K562 (cell line): ENCODE results near the gene B9D2. TPM values are rescaled to one million over a fixed set of nuclear protein-coding genes. Genes with fewer than 3 reads are reported as not detected.

Experiments used
- ATAC-seq: fragments of 200-7000 bp; cut with Tn5 transposase; 3 replicates; pipeline ENCODE4 v1.9.1; 2020; ENCODE audit warnings: moderate library complexity
- BruUV-seq: library from RNA; stranded (reverse); fragments of 400-500 nt; replicated peaks from 2 replicates; lab custom pipeline; 2021; lab: Mats Ljungman, UMichigan
- CTCF ChIA-PET: fragments of 300-600 bp; formaldehyde crosslinking; extraction: SDS; loops from one replicate; lab custom pipeline; 2021; ENCODE audit warnings: low intra/inter-chr PET ratio; lab: Yijun Ruan, JAX
- POLR2A ChIA-PET: fragments of 300-600, 350-650 bp; sonication (Branson Sonifier 250); formaldehyde crosslinking; extraction: SDS; loops from one replicate; lab custom pipeline; 2021; ENCODE audit warnings: antibody characterized with exemption, inconsistent platforms; lab: Yijun Ruan, JAX
- DNase-seq, 4 experiments: peaks; one replicate each; pipeline versions ENCODE4 v3.0.0 to v3.0.0-alpha.2; 2011 to 2018; ENCODE audit warnings: low spot score in 3 of 4, mixed read lengths in 3 of 4; ENCODE audit errors: extremely low read depth in 1 of 4
- FAIRE-seq: peaks from 2 replicates; lab custom pipeline; 2011; peaks lifted over from hg19 to GRCh38; lab: Jason Lieb, UNC
- H2AFZ ChIP-seq: 2 replicates; pipeline ENCODE4 v1.6.0; 2011; ENCODE audit warnings: low read depth, low read length, control low read depth, inconsistent platforms
- H3K27ac ChIP-seq: fragments of 200-600 bp; 3 replicates; pipeline ENCODE4 v1.8.0; 2011; ENCODE audit warnings: low read depth, mild to moderate bottlenecking, control low read depth, inconsistent platforms, low read length, moderate library complexity, mixed read lengths; ENCODE audit errors: extremely low read depth
- H3K27me3 ChIP-seq, 2 experiments: fragments of 300-600 bp in 1 of 2; 2 replicates in 1 of 2; 3 replicates in 1 of 2; pipeline versions ENCODE4 v1.6.0 to v1.8.0; 2011; ENCODE audit warnings: inconsistent platforms in 2 of 2, low read length in 2 of 2, mild to moderate bottlenecking in 1 of 2, mixed read lengths in 1 of 2, moderate library complexity in 1 of 2; ENCODE audit not compliant: control insufficient read depth in 2 of 2, insufficient read depth in 2 of 2
- H3K36me3 ChIP-seq: fragments of 300-600 bp; 3 replicates; pipeline ENCODE4 v1.8.0; 2011; ENCODE audit warnings: mild to moderate bottlenecking, low read length, inconsistent platforms; ENCODE audit not compliant: control insufficient read depth, insufficient read depth
- H3K4me1 ChIP-seq, 2 experiments: fragments of 200-600 bp in 1 of 2; replicated peaks in 1 of 2; 2 replicates in 1 of 2; 3 replicates in 1 of 2; pipeline versions ENCODE4 v1.5.1 to v1.8.0; 2011; ENCODE audit warnings: inconsistent platforms in 2 of 2, low read length in 2 of 2, mild to moderate bottlenecking in 1 of 2, mixed read lengths in 1 of 2, moderate library complexity in 1 of 2; ENCODE audit not compliant: control insufficient read depth in 2 of 2, insufficient read depth in 2 of 2
- H3K4me2 ChIP-seq: 2 replicates; pipeline ENCODE4 v1.6.1; 2011; ENCODE audit warnings: low read length, control low read depth, inconsistent platforms, mixed read lengths; ENCODE audit not compliant: insufficient read depth
- H3K4me3 ChIP-seq: fragments of 200-600 bp; sonication (generic), shearing (Covaris generic); 2 replicates; pipeline ENCODE4 v1.5.1; 2016; ENCODE audit warnings: control low read depth, inconsistent platforms
- H3K79me2 ChIP-seq: fragments of 200-600 bp; 3 replicates; pipeline ENCODE4 v1.8.0; 2011; ENCODE audit warnings: low read length, inconsistent platforms; ENCODE audit not compliant: control insufficient read depth, insufficient read depth
- H3K9ac ChIP-seq, 2 experiments: 2 replicates each; pipeline versions ENCODE4 v1.6.0 to v1.6.1; 2011; ENCODE audit warnings: low read depth in 2 of 2, low read length in 2 of 2, control low read depth in 1 of 2, inconsistent platforms in 1 of 2, mild to moderate bottlenecking in 1 of 2, mixed read lengths in 1 of 2; ENCODE audit not compliant: insufficient read depth in 1 of 2
- H3K9me1 ChIP-seq: one replicate; pipeline ENCODE4 v1.6.0; 2011; ENCODE audit warnings: inconsistent platforms, mild to moderate bottlenecking, low read length, moderate library complexity; ENCODE audit not compliant: control insufficient read depth, insufficient read depth
- H3K9me3 ChIP-seq: replicated peaks from 2 replicates; pipeline ENCODE4 v1.5.1; 2011; ENCODE audit warnings: low read depth, low read length, inconsistent platforms; ENCODE audit not compliant: control insufficient read depth, insufficient read depth
- H4K20me1 ChIP-seq: replicated peaks from 2 replicates; pipeline ENCODE4 v1.6.1; 2011; ENCODE audit warnings: low read length, inconsistent platforms, mixed read lengths; ENCODE audit not compliant: control insufficient read depth, insufficient read depth
- MAZ ChIP-seq, 2 experiments: fragments of 450-650 bp in 1 of 2; sonication (generic) in 1 of 2; formaldehyde crosslinking; IDR thresholded peaks in 1 of 2; conservative IDR thresholded peaks in 1 of 2; 2 replicates each; pipeline versions ENCODE4 v1.4.0 to v1.5.0; 2020; ENCODE audit warnings: mild to moderate bottlenecking in 1 of 2, missing genetic modification reagents in 1 of 2
- MITF ChIP-seq: IDR thresholded peaks from 2 replicates; pipeline ENCODE4 v1.6.1; 2014; ENCODE audit warnings: antibody characterized with exemption
- NR4A1 ChIP-seq, 2 experiments: fragments of 250-450 bp in 1 of 2; fragments of 450-650 bp in 1 of 2; sonication (Bioruptor Pico) in 1 of 2; IDR thresholded peaks; 2 replicates each; pipeline versions ENCODE4 v1.4.0 to v1.6.1; 2016 to 2020; ENCODE audit warnings: mild to moderate bottlenecking in 2 of 2, missing compliant biosample characterization in 1 of 2, missing genetic modification characterization in 1 of 2, moderate library complexity in 1 of 2
- ZKSCAN1 ChIP-seq: fragments of 150-350 bp; IDR thresholded peaks from 2 replicates; pipeline ENCODE4 v1.6.1; 2016; ENCODE audit warnings: low read depth, low read length
- WGBS: fragments of 100-300 bp; shearing (Covaris generic); methylation state at CpG from one replicate; pipeline ENCODE4 v1.1.6; 2016; ENCODE audit warnings: low coverage, mixed read lengths; ENCODE audit not compliant: insufficient coverage; ENCODE audit errors: missing lambda C conversion rate; 5-methylcytosine and 5-hydroxymethylcytosine counted together
- in situ Hi-C: fragments of 300-500 bp; cut with MboI; formaldehyde crosslinking; loops from 4 replicates; pipeline ENCODE4 v1.15.0; 2018; ENCODE audit warnings: inconsistent platforms, mixed read lengths
- intact Hi-C: fragments of 100-400 bp; cut with micrococcal nuclease; formaldehyde crosslinking; loops from 2 replicates; pipeline ENCODE4 v1.14.2; 2022
- polyA plus RNA-seq, 8 experiments: library from polyadenylated mRNA; depleted of rRNA in 4 of 8; stranded (reverse) in 5 of 8; unstranded in 3 of 8; fragments of >200 nt; fragmentation: Nextera tagmentation in 2 of 8; fragmentation: Illumina TruSeq in 1 of 8; extraction: Ambion mirVana in 2 of 8; extraction: Trizol in 1 of 8; gene quantifications; 2 replicates each; pipeline versions ENCODE4 v1.2.1 to v1.2.3, GENCODE V29; 2011 to 2014; ENCODE audit warnings: inconsistent platforms in 1 of 8, missing spikeins in 1 of 8
- total RNA-seq, 7 experiments: library from RNA; depleted of rRNA in 6 of 7; stranded (reverse); fragments of >200 nt in 6 of 7; fragmentation: Illumina TruSeq in 2 of 7; extraction: Trizol in 2 of 7; gene quantifications; 2 replicates each; pipeline versions ENCODE4 v1.2.1 to v1.2.3, GENCODE V29; 2011 to 2021; ENCODE audit warnings: low replicate concordance in 1 of 7

The B9D2 gene
- total and polyA plus RNA-seq, 9 of the 15 experiments (the other 6 are each of a cell fraction or from before 2014, with no cell fraction given): 0.83 to 6.9 (median 2.8) TPM

GRCh38 chr19:41411100-41411967, 47.4 kb upstream of the B9D2 start:
- Histone ChIP-seq H3K79me2 (no peaks in the 10 kb centered on the region), H3K4me1 (peaks cover 7 to 12% of the 10 kb centered on the region in 2 experiments; a peak in 4 of 5 replicates), H3K27ac (no peak overlapping the region), H3K27me3 (no peaks in the 10 kb centered on the region), H3K9ac (0 out of 4 replicates have a peak overlapping the region, but pooled peaks of 1 of the 2 experiments have one; percentile 60), H3K9me3 (no peaks in the 10 kb centered on the region), H3K36me3 (peaks cover 30% of the 10 kb centered on the region; the same call in 1 of the 3 replicates)
- intact Hi-C loops (no loop called here), in situ Hi-C loops (no loop called here)
- BruUV-seq: no TSS peak
- 79% methylated on average over 8 of the region's 9 CpGs for WGBS
- ATAC-seq: no peak
- TF ChIP-seq NR4A1 (CRISPR knock-in tag; IDR thresholded peaks at IDR 0.05): no peak
- TF ChIP-seq NR4A1 (tag; IDR thresholded peaks at IDR 0.05): no peak
- no peak for TF ChIP-seq MITF
- TF ChIP-seq ZKSCAN1: peak; percentile 70
- TF ChIP-seq MAZ (CRISPR knock-in tag; conservative IDR thresholded peaks at IDR 0.05 in 1 of 2, IDR thresholded peaks at IDR 0.05 in 1 of 2): no peak
- TF ChIP-seq, all 486 proteins: peak for 1
- H2AFZ ChIP-seq: no peak overlapping the region
- ChIA-PET POLR2A (interaction anchor here (1.1 to 1.2 kb wide), 2 partner anchors 12 kb away, joined by 3 to 4 read pairs; no protein-coding TSS in a partner anchor), CTCF (no interaction called here)
- FAIRE-seq (no peak), DNase-seq (no peak)
- H4K20me1 ChIP-seq: no peaks in the 10 kb centered on the region
- no peak overlapping the region for H3K4me3 ChIP-seq
- H3K9me1 ChIP-seq: no peaks in the 10 kb centered on the region
- no peak overlapping the region for H3K4me2 ChIP-seq
